ENCODE data around the gene SIGLEC9.

Gene SIGLEC9

DNA sequence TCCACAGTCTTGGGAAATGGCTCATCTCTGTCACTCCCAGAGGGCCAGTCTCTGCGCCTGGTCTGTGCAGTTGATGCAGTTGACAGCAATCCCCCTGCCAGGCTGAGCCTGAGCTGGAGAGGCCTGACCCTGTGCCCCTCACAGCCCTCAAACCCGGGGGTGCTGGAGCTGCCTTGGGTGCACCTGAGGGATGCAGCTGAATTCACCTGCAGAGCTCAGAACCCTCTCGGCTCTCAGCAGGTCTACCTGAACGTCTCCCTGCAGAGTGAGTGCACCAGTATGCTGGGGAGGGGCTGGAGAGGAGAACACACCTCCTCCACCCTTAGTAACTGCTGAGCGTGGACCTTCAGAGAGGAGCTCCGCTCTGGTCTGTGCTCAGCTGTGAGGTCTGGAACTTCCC lies 2.3 kb downstream of the SIGLEC9 start:
- no peak overlapping the region for H3K27ac ChIP-seq (ENCODE audit: low read depth, low read length, poor library complexity, severe bottlenecking)
- H3K4me1 ChIP-seq (ENCODE audit: insufficient read depth, low read length, severe bottlenecking): no peaks in the 10 kb centered on the region
- H3K9me3 ChIP-seq (ENCODE audit: low read length): no peaks in the 10 kb centered on the region
- TF ChIP-seq, protein P1, sequence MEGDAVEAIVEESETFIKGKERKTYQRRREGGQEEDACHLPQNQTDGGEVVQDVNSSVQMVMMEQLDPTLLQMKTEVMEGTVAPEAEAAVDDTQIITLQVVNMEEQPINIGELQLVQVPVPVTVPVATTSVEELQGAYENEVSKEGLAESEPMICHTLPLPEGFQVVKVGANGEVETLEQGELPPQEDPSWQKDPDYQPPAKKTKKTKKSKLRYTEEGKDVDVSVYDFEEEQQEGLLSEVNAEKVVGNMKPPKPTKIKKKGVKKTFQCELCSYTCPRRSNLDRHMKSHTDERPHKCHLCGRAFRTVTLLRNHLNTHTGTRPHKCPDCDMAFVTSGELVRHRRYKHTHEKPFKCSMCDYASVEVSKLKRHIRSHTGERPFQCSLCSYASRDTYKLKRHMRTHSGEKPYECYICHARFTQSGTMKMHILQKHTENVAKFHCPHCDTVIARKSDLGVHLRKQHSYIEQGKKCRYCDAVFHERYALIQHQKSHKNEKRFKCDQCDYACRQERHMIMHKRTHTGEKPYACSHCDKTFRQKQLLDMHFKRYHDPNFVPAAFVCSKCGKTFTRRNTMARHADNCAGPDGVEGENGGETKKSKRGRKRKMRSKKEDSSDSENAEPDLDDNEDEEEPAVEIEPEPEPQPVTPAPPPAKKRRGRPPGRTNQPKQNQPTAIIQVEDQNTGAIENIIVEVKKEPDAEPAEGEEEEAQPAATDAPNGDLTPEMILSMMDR (IDR thresholded peaks at IDR 0.05; ENCODE audit: low read length): no peak
- TF ChIP-seq EZH2 (IDR thresholded peaks at IDR 0.05; ENCODE audit: borderline replicate concordance, low read length): no peak
- no peaks in the 10 kb centered on the region; the same call in 1 of the 2 replicates for H3K27me3 ChIP-seq (ENCODE audit: insufficient read depth, low read length)
- no peak overlapping the region for H3K4me3 ChIP-seq (ENCODE audit: low read depth, low read length, poor library complexity, severe bottlenecking)
- no peaks in the 10 kb centered on the region for H3K79me2 ChIP-seq (ENCODE audit: insufficient read depth, low read length)
- H3K9me2 ChIP-seq (ENCODE audit: low read depth, low read length): no peaks in the 10 kb centered on the region
- no peak overlapping the region for H3K9ac ChIP-seq (ENCODE audit: low read length)
- no peaks in the 10 kb centered on the region for H4K20me1 ChIP-seq (ENCODE audit: insufficient read depth, low read length)
- H3K4me2 ChIP-seq (ENCODE audit: low read length): no peak overlapping the region
- H3F3A ChIP-seq (ENCODE audit: insufficient read depth, low read length): no peaks in the 10 kb centered on the region
- no peaks in the 10 kb centered on the region for H3K36me3 ChIP-seq (ENCODE audit: insufficient read depth, low read length)
- no peak overlapping the region for H2AFZ ChIP-seq (ENCODE audit: low read length)

DNA sequence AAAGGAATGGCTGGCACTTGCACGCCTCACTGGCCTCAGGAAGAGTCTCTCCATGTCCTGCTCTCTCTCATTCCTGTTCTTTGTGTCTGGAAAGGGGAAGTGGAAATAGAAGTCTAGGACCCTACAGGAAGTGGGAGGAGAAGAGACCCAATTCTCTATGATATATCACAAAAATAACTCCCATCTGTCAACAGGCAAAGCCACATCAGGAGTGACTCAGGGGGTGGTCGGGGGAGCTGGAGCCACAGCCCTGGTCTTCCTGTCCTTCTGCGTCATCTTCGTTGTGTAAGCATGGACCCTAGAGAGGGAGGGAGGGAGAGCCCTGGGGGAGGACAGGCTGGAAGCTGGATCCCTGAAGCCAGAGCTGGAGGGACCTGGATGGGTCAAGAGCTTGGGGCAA lies 3.0 kb downstream of the SIGLEC9 start:
- H3K4me2 ChIP-seq (ENCODE audit: low read length): no peak overlapping the region

DNA sequence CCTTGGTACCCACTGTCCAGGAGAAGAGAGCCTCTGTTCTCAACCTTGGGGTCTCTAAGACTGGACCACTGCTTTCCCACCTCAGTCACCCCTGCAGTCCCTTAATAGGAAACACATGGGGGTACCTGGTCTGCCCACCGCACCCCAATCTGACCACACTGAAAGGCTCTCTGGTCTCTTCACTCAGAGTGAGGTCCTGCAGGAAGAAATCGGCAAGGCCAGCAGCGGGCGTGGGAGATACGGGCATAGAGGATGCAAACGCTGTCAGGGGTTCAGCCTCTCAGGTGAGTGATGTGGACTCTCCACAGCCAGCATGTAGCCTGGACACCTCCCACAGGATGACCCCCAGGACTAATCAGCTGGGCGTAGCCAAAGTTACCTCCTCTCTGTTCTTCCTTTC lies 3.5 kb downstream of the SIGLEC9 start:
- no peaks in the 10 kb centered on the region for H4K20me1 ChIP-seq (ENCODE audit: insufficient read depth, low read length)
- no peaks in the 10 kb centered on the region for H3K9me2 ChIP-seq (ENCODE audit: low read depth, low read length)
- H3K36me3 ChIP-seq (ENCODE audit: insufficient read depth, low read length): no peaks in the 10 kb centered on the region
- no peak overlapping the region for H3K4me2 ChIP-seq (ENCODE audit: low read length)
- no peaks in the 10 kb centered on the region for H3K4me1 ChIP-seq (ENCODE audit: insufficient read depth, low read length, severe bottlenecking)
- no peak for TF ChIP-seq EZH2 (IDR thresholded peaks at IDR 0.05; ENCODE audit: borderline replicate concordance, low read length)
- TF ChIP-seq, protein P1 (IDR thresholded peaks at IDR 0.05; ENCODE audit: low read length): no peak
- H3K9ac ChIP-seq (ENCODE audit: low read length): no peak overlapping the region
- no peaks in the 10 kb centered on the region for H3K79me2 ChIP-seq (ENCODE audit: insufficient read depth, low read length)
- H3K4me3 ChIP-seq (ENCODE audit: low read depth, low read length, poor library complexity, severe bottlenecking): no peak overlapping the region
- no peaks in the 10 kb centered on the region; the same call in 1 of the 2 replicates for H3K27me3 ChIP-seq (ENCODE audit: insufficient read depth, low read length)
- H3K27ac ChIP-seq (ENCODE audit: low read depth, low read length, poor library complexity, severe bottlenecking): no peak overlapping the region
- no peaks in the 10 kb centered on the region for H3F3A ChIP-seq (ENCODE audit: insufficient read depth, low read length)
- no peaks in the 10 kb centered on the region for H3K9me3 ChIP-seq (ENCODE audit: low read length)
- H2AFZ ChIP-seq (ENCODE audit: low read length): no peak overlapping the region

More for the DNA sequence above, 3.0 kb downstream of the SIGLEC9 start:
- no peaks in the 10 kb centered on the region; the same call in 1 of the 2 replicates for H3K27me3 ChIP-seq (ENCODE audit: insufficient read depth, low read length)
- H3K9ac ChIP-seq (ENCODE audit: low read length): no peak overlapping the region
- H3K36me3 ChIP-seq (ENCODE audit: insufficient read depth, low read length): no peaks in the 10 kb centered on the region
- H3K27ac ChIP-seq (ENCODE audit: low read depth, low read length, poor library complexity, severe bottlenecking): no peak overlapping the region
- H3F3A ChIP-seq (ENCODE audit: insufficient read depth, low read length): no peaks in the 10 kb centered on the region
- no peaks in the 10 kb centered on the region for H3K79me2 ChIP-seq (ENCODE audit: insufficient read depth, low read length)
- H3K4me1 ChIP-seq (ENCODE audit: insufficient read depth, low read length, severe bottlenecking): no peaks in the 10 kb centered on the region
- no peaks in the 10 kb centered on the region for H3K9me2 ChIP-seq (ENCODE audit: low read depth, low read length)
- TF ChIP-seq, protein P1 (IDR thresholded peaks at IDR 0.05; ENCODE audit: low read length): no peak
- no peak for TF ChIP-seq EZH2 (IDR thresholded peaks at IDR 0.05; ENCODE audit: borderline replicate concordance, low read length)
- H4K20me1 ChIP-seq (ENCODE audit: insufficient read depth, low read length): no peaks in the 10 kb centered on the region
- H3K9me3 ChIP-seq (ENCODE audit: low read length): no peaks in the 10 kb centered on the region
- no peak overlapping the region for H2AFZ ChIP-seq (ENCODE audit: low read length)
- no peak overlapping the region for H3K4me3 ChIP-seq (ENCODE audit: low read depth, low read length, poor library complexity, severe bottlenecking)
